Neural progenitor cell (in vitro differentiated cells): ENCODE results near the gene NFATC1. TPM values are rescaled to one million over a fixed set of nuclear protein-coding genes. Genes with fewer than 3 reads are reported as not detected.

ENCODE experiments used
- DNase-seq: peaks from one replicate; pipeline ENCODE4 v3.0.0-alpha.2; 2016; ENCODE audit warnings: low spot score
- H2AFZ ChIP-seq: fragments of 200-600 bp; sonication (generic); replicated peaks from 2 replicates; pipeline ENCODE4 v1.6.1; 2016; ENCODE audit warnings: antibody characterized with exemption
- H3F3A ChIP-seq: fragments of 200-600 bp; sonication (generic); 2 replicates; pipeline ENCODE4 v1.6.1; 2016; ENCODE audit warnings: antibody characterized with exemption, low read depth
- H3K27ac ChIP-seq: fragments of 200-600 bp; sonication (generic); 2 replicates; pipeline ENCODE4 v1.5.1; 2016; ENCODE audit warnings: mild to moderate bottlenecking
- H3K27me3 ChIP-seq: fragments of 200-600 bp; sonication (generic); 2 replicates; pipeline ENCODE4 v1.6.1; 2016; ENCODE audit warnings: mild to moderate bottlenecking, moderate library complexity
- H3K36me3 ChIP-seq: fragments of 200-600 bp; sonication (generic); 2 replicates; pipeline ENCODE4 v1.5.1; 2016
- H3K4me1 ChIP-seq: fragments of 200-600 bp; sonication (generic); 2 replicates; pipeline ENCODE4 v1.6.1; 2016; ENCODE audit warnings: mixed run types
- H3K4me2 ChIP-seq: fragments of 200-600 bp; sonication (generic); 2 replicates; pipeline ENCODE4 v1.6.1; 2016
- H3K4me3 ChIP-seq: fragments of 200-600 bp; sonication (generic); 2 replicates; pipeline ENCODE4 v1.5.1; 2016
- H3K79me2 ChIP-seq: fragments of 200-600 bp; sonication (generic); 2 replicates; pipeline ENCODE4 v1.6.1; 2016; ENCODE audit warnings: low read depth
- H3K9ac ChIP-seq: fragments of 200-600 bp; sonication (generic); 2 replicates; pipeline ENCODE4 v1.6.1; 2016
- H3K9me3 ChIP-seq: fragments of 200-600 bp; sonication (generic); 2 replicates; pipeline ENCODE4 v1.5.1; 2016; ENCODE audit warnings: low read depth
- H4K20me1 ChIP-seq: fragments of 200-600 bp; sonication (generic); 2 replicates; pipeline ENCODE4 v1.6.1; 2016; ENCODE audit warnings: low read depth
- H3K27ac Mint-ChIP-seq: 3 replicates; pipeline ENCODE4 v1.8.0; 2021; ENCODE audit warnings: mixed read lengths
- H3K27me3 Mint-ChIP-seq: 2 replicates; pipeline ENCODE4 v1.8.0; 2022; ENCODE audit warnings: low read depth, mild to moderate bottlenecking, inconsistent platforms, moderate library complexity, mixed read lengths; ENCODE audit not compliant: insufficient read depth
- H3K36me3 Mint-ChIP-seq: 3 replicates; pipeline ENCODE4 v1.8.0; 2021; ENCODE audit warnings: mixed read lengths
- H3K4me1 Mint-ChIP-seq: 3 replicates; pipeline ENCODE4 v1.8.0; 2021; ENCODE audit warnings: mixed read lengths
- H3K4me3 Mint-ChIP-seq: 3 replicates; pipeline ENCODE4 v1.8.0; 2021; ENCODE audit warnings: mild to moderate bottlenecking, moderate library complexity, mixed read lengths
- H3K9me3 Mint-ChIP-seq: 3 replicates; pipeline ENCODE4 v1.8.0; 2020; ENCODE audit warnings: mixed read lengths
- EZH2 ChIP-seq: fragments of 200-600 bp; sonication (generic); IDR thresholded peaks from 2 replicates; pipeline ENCODE4 v1.6.1; 2017; ENCODE audit warnings: antibody characterized with exemption, mild to moderate bottlenecking, moderate library complexity
- EZH2phosphoT487 ChIP-seq: fragments of 200-600 bp; sonication (generic); IDR thresholded peaks from 2 replicates; pipeline ENCODE4 v1.6.1; 2017; ENCODE audit warnings: antibody characterized with exemption
- total RNA-seq: library from RNA; depleted of rRNA; stranded (reverse); fragments of >200 nt; gene quantifications from 2 replicates; pipeline ENCODE4 v1.2.3, GENCODE V29; 2015; ENCODE audit warnings: low replicate concordance
- TF ChIP-seq, protein P1 (sequence below): fragments of 200-600 bp; sonication (generic); IDR thresholded peaks from 2 replicates; pipeline ENCODE4 v1.5.1; 2017; ENCODE audit warnings: antibody characterized with exemption, mild to moderate bottlenecking

Gene NFATC1
- total RNA-seq, 1 donor from 2014 or later, result 2.3 TPM

DNA sequence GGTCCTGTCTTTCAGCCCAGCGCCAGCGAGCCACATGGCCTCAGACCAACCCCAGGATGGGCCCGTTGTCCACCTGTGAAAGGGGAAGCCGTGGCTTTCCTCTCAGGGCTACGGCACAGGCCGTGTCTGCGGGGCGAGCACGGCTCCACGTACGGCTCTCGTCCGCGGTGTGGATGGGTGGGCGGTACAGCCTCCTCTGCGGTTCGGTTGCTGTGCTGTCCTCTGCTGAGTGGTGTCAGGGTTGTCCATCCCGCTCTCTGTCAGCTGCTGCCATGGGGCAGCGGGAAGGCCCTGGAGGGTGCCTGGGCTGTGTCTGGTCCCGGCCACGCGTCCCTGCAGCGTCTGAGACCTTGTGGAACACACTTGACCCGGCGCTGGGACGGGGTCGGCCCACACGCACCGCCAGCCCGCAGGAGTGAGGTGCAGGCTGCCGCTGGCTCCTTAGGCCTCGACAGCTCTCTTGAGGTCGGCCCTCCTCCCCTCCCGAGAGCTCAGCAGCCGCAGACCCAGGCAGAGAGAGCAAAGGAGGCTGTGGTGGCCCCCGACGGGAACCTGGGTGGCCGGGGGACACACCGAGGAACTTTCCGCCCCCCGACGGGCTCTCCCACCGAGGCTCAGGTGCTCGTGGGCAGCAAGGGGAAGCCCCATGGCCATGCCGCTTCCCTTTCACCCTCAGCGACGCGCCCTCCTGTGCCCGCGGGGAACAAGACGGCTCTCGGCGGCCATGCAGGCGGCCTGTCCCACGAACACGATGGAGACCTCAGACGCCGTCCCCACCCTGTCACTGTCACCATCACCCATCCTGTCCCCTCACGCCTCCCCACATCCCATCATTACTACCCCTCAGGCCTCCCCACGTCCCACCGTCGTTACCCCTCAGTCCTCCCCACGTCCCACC, 128.7 kb downstream of the NFATC1 start:
- peaks cover 2% of the 10 kb centered on the region for H3K27me3 Mint-ChIP-seq
- Histone ChIP-seq H3K9ac (no peak overlapping the region), H3K36me3 (no peaks in the 10 kb centered on the region), H3K79me2 (no peaks in the 10 kb centered on the region), H3K9me3 (no peaks in the 10 kb centered on the region), H3K4me3 (no peak overlapping the region), H3K4me1 (no peaks in the 10 kb centered on the region), H3K27me3 (peaks cover 12% of the 10 kb centered on the region), H2AFZ (no peak overlapping the region), H4K20me1 (no peaks in the 10 kb centered on the region), H3F3A (no peaks in the 10 kb centered on the region), H3K4me2 (no peak overlapping the region), H3K27ac (no peak overlapping the region)
- H3K36me3 Mint-ChIP-seq, result no peaks in the 10 kb centered on the region
- TF ChIP-seq EZH2phosphoT487, result no peak
- TF ChIP-seq EZH2, result no peak
- TF ChIP-seq, protein P1, sequence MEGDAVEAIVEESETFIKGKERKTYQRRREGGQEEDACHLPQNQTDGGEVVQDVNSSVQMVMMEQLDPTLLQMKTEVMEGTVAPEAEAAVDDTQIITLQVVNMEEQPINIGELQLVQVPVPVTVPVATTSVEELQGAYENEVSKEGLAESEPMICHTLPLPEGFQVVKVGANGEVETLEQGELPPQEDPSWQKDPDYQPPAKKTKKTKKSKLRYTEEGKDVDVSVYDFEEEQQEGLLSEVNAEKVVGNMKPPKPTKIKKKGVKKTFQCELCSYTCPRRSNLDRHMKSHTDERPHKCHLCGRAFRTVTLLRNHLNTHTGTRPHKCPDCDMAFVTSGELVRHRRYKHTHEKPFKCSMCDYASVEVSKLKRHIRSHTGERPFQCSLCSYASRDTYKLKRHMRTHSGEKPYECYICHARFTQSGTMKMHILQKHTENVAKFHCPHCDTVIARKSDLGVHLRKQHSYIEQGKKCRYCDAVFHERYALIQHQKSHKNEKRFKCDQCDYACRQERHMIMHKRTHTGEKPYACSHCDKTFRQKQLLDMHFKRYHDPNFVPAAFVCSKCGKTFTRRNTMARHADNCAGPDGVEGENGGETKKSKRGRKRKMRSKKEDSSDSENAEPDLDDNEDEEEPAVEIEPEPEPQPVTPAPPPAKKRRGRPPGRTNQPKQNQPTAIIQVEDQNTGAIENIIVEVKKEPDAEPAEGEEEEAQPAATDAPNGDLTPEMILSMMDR, result no peak
- no peaks in the 10 kb centered on the region for H3K9me3 Mint-ChIP-seq
- DNase-seq, result no peak
- H3K4me1 Mint-ChIP-seq, result peaks cover 22% of the 10 kb centered on the region
- H3K4me3 Mint-ChIP-seq, result no peak overlapping the region
- no peak overlapping the region for H3K27ac Mint-ChIP-seq

- Histone ChIP-seq H3K79me2 (no peaks in the 10 kb centered on the region), H3K4me1 (no peaks in the 10 kb centered on the region), H2AFZ (no peak overlapping the region), H3K9me3 (no peaks in the 10 kb centered on the region), H4K20me1 (no peaks in the 10 kb centered on the region), H3K4me3 (no peak overlapping the region), H3K4me2 (no peak overlapping the region), H3K27ac (no peak overlapping the region), H3K9ac (no peak overlapping the region), H3K36me3 (no peaks in the 10 kb centered on the region), H3K27me3 (peaks cover 26% of the 10 kb centered on the region), H3F3A (no peaks in the 10 kb centered on the region)
- TF ChIP-seq, protein P1, result no peak
- TF ChIP-seq EZH2phosphoT487, result no peak
- Mint-ChIP-seq H3K9me3 (no peaks in the 10 kb centered on the region), H3K4me1 (peaks cover 15% of the 10 kb centered on the region), H3K36me3 (no peaks in the 10 kb centered on the region), H3K4me3 (no peak overlapping the region), H3K27me3 (peaks cover 6% of the 10 kb centered on the region), H3K27ac (no peak overlapping the region)
- DNase-seq, result no peak
Observed at GRCh38 chr18:79525556-79526467, 130.1 kb downstream of the NFATC1 start.

DNA sequence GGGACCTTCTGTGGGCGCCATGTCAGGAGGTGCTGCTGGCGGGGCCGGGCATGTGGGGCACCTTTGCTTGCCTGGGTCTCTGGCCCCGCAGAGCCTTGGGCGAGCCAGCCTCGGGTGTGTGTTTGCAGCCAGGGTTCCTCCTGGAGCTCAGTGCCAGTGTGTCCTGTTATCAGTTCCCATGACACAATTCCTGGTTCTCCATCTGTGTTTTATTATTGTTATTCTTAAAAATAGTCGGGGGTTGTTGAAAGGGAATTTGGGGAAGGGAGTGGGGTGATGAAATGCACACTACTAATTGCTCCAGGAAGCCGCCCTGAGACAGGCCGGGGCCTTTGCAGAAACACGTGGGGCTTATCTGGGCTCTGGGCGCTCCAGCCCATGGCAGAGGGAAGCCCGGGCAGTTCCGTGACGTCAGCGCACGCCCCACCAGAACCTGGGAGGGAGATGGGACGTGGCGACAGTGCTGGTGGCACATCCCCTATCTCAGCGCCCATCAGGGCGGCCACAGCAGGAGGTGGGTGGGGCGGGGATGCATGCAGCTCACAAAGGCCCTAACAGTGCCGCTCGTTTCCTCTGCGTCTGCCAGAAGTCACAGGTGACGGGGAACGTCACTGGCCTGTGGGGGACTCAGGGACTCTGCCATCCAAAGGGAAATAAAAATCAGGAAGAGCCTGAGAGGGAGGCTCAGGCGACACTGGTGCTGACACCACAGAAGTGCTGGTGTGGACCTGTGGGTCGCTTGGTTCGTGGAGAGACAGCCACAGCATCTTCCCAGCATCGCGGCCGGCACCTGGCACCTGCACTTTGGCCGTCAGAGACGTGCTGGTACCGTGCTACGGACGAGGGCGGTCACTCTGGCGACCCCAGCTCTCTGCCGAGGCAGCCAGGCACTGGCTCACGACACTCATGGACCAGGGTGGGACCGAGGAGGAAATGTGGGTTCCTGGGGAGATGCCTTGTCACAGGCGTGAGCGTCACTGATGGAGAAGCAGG, 131.0 kb downstream of the NFATC1 start:
- no peaks in the 10 kb centered on the region for H3K9me3 Mint-ChIP-seq
- H3K27ac Mint-ChIP-seq, result no peak overlapping the region
- TF ChIP-seq EZH2phosphoT487 (no peak), EZH2 (no peak)
- TF ChIP-seq, protein P1, result no peak
- no peaks in the 10 kb centered on the region for H3K9me3 ChIP-seq
- peaks cover 7% of the 10 kb centered on the region for H3K27me3 Mint-ChIP-seq
- no peak overlapping the region for H3K4me3 Mint-ChIP-seq
- no peak overlapping the region for H2AFZ ChIP-seq
- no peaks in the 10 kb centered on the region for H3K36me3 ChIP-seq
- H4K20me1 ChIP-seq, result no peaks in the 10 kb centered on the region
- no peak overlapping the region for H3K4me2 ChIP-seq
- H3K27ac ChIP-seq, result no peak overlapping the region
- no peaks in the 10 kb centered on the region for H3K79me2 ChIP-seq
- no peaks in the 10 kb centered on the region for H3K4me1 ChIP-seq
- H3K36me3 Mint-ChIP-seq, result no peaks in the 10 kb centered on the region
- H3K4me1 Mint-ChIP-seq, result peaks cover 15% of the 10 kb centered on the region
- no peaks in the 10 kb centered on the region for H3F3A ChIP-seq
- H3K27me3 ChIP-seq, result peaks cover 34% of the 10 kb centered on the region
- H3K9ac ChIP-seq, result no peak overlapping the region
- no peak for DNase-seq
- no peak overlapping the region for H3K4me3 ChIP-seq
